ENCODE data around the gene CYP4B1.

- no peak for TF ChIP-seq POLR2AphosphoS5 (IDR thresholded peaks at IDR 0.05; ENCODE audit: borderline replicate concordance, low read depth, low read length)
- TF ChIP-seq EZH2 (IDR thresholded peaks at IDR 0.05), result no peak
- TF ChIP-seq FOXP2 (optimal IDR thresholded peaks at IDR 0.05; ENCODE audit: control extremely low read depth, extremely low read length, insufficient read depth), result no peak
Observed at GRCh38 chr1:46812065-46812963, 13.5 kb downstream of the CYP4B1 start.

Data from SK-N-MC (cell line).